ENCODE results near the gene CACNB4.

CACNB4 gene

GRCh38 chr2:151947813-151948165, 151.1 kb downstream of the CACNB4 start:
- H3K4me3 ChIP-seq (ENCODE audit: low read depth, low read length), result no peak overlapping the region
- no peaks in the 10 kb centered on the region for H3K27me3 ChIP-seq (ENCODE audit: control insufficient read depth, insufficient read depth, low read length)
- no peak for TF ChIP-seq CTCF (IDR thresholded peaks at IDR 0.05)
- H3K9ac ChIP-seq, result no peak overlapping the region
- H3K4me1 ChIP-seq, result peaks cover 5% of the 10 kb centered on the region
- peak overlapping the region; percentile 80 for H2AFZ ChIP-seq
- no peaks in the 10 kb centered on the region for H3K79me2 ChIP-seq
- no peaks in the 10 kb centered on the region for H3K9me3 ChIP-seq (ENCODE audit: control insufficient read depth, low read length)
- H3K4me2 ChIP-seq (ENCODE audit: low read length), result peak overlapping the region; percentile 59
- H3K36me3 ChIP-seq (ENCODE audit: control insufficient read depth, insufficient read depth, low read length), result no peaks in the 10 kb centered on the region
- peak overlapping the region; percentile 16 for H3K27ac ChIP-seq

DNA sequence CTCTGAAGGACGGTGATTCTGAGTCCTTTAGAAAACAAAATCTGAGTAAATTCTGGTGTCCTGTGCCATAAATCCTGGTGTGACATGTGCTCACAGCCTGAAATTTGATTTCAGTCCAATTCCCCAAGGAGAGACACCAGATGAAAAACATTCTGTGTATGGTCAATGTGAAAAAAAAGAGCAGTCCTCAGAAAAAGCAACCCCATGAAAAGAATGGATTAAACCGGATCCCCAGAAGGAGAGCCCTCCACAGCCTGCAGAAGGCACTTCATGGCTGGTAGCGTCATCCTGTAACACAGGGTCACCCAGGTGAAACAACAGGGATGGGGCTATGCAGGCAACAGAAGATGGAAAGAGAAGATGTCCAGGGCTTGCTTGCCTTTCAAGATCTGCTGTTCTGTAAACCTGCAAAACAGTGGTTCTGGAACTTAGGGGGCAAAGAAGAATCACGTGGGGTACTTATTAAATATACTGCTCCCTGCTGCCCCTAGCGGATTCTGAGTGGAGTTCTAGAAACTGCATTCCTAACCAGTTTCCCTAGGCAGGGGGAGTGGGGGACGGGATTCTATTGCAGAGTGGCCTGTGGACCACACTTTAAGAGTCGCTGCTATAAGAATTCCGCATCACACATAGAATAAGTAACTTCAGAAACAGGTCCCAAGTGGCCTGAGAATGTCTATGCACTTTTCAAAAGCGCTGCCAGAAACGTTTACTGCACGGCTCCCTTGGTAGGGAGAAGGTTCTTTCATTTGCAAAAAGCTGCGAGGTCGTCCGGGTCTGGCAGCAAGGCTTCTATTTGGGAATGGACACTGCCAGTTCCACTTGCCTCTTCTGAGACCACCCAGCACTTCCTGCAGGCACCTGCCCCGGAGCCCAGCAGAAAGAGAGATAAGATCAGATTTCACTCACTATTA, 151.7 kb downstream of the CACNB4 start:
- no peaks in the 10 kb centered on the region for H3K36me3 ChIP-seq (ENCODE audit: control insufficient read depth, insufficient read depth, low read length)
- TF ChIP-seq CTCF (IDR thresholded peaks at IDR 0.05), result peak; percentile 46
- peak overlapping the region; percentile 59 for H3K4me2 ChIP-seq (ENCODE audit: low read length)
- H3K27ac ChIP-seq, result peak overlapping the region; percentile 16
- H3K79me2 ChIP-seq, result no peaks in the 10 kb centered on the region
- H3K27me3 ChIP-seq (ENCODE audit: control insufficient read depth, insufficient read depth, low read length), result no peaks in the 10 kb centered on the region
- peaks cover 5% of the 10 kb centered on the region for H3K4me1 ChIP-seq
- no peaks in the 10 kb centered on the region for H3K9me3 ChIP-seq (ENCODE audit: control insufficient read depth, low read length)
- H3K9ac ChIP-seq, result no peak overlapping the region
- H3K4me3 ChIP-seq (ENCODE audit: low read depth, low read length), result no peak overlapping the region
- H2AFZ ChIP-seq, result peak overlapping the region; percentile 80

GRCh38 chr2:151946250-151946884, 152.5 kb downstream of the CACNB4 start:
- Histone ChIP-seq H3K4me2 (ENCODE audit: low read length) (no peak overlapping the region), H3K27ac (no peak overlapping the region), H3K79me2 (no peaks in the 10 kb centered on the region), H3K27me3 (ENCODE audit: control insufficient read depth, insufficient read depth, low read length) (no peaks in the 10 kb centered on the region), H3K36me3 (ENCODE audit: control insufficient read depth, insufficient read depth, low read length) (no peaks in the 10 kb centered on the region), H3K9me3 (ENCODE audit: control insufficient read depth, low read length) (no peaks in the 10 kb centered on the region), H3K4me1 (peaks cover 5% of the 10 kb centered on the region), H2AFZ (no peak overlapping the region), H3K9ac (no peak overlapping the region), H3K4me3 (ENCODE audit: low read depth, low read length) (no peak overlapping the region)
- no peak for TF ChIP-seq CTCF (IDR thresholded peaks at IDR 0.05)

DNA sequence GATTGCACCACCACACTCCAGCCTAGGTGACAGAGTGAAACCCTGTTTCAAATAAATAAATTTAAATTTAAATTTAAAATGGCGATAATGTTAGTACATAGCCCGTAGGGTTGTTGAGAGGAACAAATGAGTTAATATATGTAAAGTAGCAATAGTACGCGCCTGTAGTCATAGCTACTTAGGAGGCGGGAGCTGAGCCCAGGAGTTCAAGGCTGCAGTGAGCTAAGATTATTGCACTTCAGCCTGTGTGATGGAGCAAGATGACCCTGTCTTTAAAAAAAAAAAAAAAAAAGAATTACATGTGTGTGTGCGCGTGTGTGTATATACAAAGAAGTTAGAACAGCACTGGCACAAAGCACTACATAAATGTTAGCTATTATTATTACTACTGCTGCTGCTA, 153.2 kb downstream of the CACNB4 start:
- Histone ChIP-seq H3K36me3 (ENCODE audit: control insufficient read depth, insufficient read depth, low read length) (no peaks in the 10 kb centered on the region), H3K79me2 (no peaks in the 10 kb centered on the region), H3K4me3 (ENCODE audit: low read depth, low read length) (no peak overlapping the region), H3K9me3 (ENCODE audit: control insufficient read depth, low read length) (no peaks in the 10 kb centered on the region), H2AFZ (no peak overlapping the region), H3K27me3 (ENCODE audit: control insufficient read depth, insufficient read depth, low read length) (no peaks in the 10 kb centered on the region), H3K4me1 (peaks cover 5% of the 10 kb centered on the region), H3K4me2 (ENCODE audit: low read length) (no peak overlapping the region), H3K27ac (no peak overlapping the region), H3K9ac (no peak overlapping the region)
- no peak for TF ChIP-seq CTCF (IDR thresholded peaks at IDR 0.05)

Measured in parathyroid adenoma (tissue), 2 donors.